Inflammatory macrophage treated with lipopolysaccharide for 4 hours (primary cell): ENCODE measurements around the gene KCNE1.
A peak's percentile ranks its signal among the peaks of the same experiment; 100 is the strongest.
"Not testable (repeated sequence)": the region's sequence is repeated elsewhere in the genome, so short reads cannot be mapped to it uniquely, and the experiment has no call there.

Source experiments
- DNase-seq: peaks from one replicate; pipeline ENCODE4 v3.0.0-alpha.2; 2020

Gene KCNE1

GRCh38 chr21:34511787-34512455, at the start of gene KCNE1:
Gene KCNE1, minus strand, starts transcription at chr21:34512210. Its CDS starts 62,576 bp downstream, at chr21:34449634.
- peak; percentile 99 for DNase-seq

DNA sequence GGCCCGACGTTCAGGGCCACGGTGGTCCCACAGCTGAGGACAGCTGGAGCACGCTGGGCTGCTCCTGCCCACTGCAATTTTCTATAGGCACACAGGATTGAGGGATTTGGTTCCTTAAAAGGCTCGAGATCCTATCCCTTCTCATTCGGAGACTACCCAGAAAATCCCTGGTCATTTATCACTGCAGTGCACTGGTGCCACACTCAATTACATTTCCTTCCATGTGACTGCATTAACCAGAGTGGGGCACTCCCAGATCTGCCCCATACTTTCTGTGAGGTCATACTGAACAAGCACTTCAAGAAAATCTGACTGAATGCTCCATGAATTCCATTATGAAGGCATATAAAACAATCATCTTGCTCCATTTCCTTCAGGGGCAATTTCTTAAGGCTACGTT, 49.8 kb upstream of the KCNE1 start:
- DNase-seq: peak; percentile 57

DNA sequence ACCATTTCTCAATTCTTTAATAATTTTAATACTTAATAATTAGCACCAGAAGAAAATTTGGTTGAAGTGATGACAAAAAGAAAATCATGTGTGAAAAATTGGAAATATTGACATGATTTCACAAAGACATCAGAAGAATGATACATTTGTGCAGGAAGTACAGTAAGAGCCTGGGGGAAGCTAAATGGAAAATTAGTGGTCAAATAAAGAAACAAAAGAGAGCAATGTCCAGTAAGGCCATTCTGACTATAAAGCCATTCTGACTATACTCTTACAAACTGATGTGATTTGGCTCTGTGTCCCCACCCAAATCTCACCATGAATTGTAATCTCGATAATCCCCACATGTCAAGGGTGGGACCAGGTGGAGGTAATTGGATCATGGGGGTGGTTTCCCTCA, 48.6 kb upstream of the KCNE1 start:
- no peak for DNase-seq

DNA sequence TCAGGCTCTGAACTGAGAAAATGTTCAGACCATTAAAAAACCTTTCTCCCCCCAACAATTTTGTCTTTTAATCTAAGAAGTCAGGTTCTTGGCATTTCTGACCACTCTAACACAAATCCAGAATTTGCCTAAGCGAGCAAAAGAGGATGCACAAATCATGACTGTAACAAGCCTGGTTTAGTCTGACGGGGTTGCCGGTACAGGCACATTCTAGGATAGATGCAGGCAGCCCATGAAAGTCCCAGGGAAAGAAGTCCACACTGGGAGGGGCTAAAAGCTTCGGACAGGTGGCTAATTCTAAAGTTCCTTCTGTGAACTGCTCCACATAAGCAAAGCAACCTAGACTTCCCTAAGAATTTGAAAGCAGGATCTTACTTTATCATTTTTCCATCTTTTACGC, 48.0 kb upstream of the KCNE1 start:
- no peak for DNase-seq

- DNase-seq: no peak
Observed at GRCh38 chr21:34559089-34559631, 47.1 kb upstream of the KCNE1 start.

DNA sequence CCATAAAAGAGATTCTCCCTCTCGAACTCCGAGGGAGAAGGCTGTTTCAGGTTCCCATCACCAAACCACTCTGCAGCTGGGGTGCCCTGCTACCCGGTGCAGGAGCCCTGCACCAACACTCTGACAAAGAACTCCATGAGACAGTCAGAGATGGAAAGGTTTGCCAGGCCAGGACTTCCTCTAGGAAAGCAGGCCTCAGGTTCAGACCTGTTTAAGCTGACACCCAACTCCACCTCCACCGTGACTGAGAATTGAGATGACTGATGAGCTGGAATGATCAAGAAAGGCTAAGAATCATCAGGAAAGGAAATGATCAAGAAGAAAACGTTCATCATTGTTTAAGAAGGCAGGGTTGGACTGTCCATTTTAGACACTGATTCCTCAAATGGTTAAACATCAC, 46.2 kb upstream of the KCNE1 start:
- no peak for DNase-seq

- no peak for DNase-seq
Observed at GRCh38 chr21:34557261-34557660, 45.3 kb upstream of the KCNE1 start.

- DNase-seq: not testable (repeated sequence)
Observed at GRCh38 chr21:34554670-34555069, 42.7 kb upstream of the KCNE1 start.

- DNase-seq: no peak
Observed at GRCh38 chr21:34554227-34554626, 42.2 kb upstream of the KCNE1 start.

DNA sequence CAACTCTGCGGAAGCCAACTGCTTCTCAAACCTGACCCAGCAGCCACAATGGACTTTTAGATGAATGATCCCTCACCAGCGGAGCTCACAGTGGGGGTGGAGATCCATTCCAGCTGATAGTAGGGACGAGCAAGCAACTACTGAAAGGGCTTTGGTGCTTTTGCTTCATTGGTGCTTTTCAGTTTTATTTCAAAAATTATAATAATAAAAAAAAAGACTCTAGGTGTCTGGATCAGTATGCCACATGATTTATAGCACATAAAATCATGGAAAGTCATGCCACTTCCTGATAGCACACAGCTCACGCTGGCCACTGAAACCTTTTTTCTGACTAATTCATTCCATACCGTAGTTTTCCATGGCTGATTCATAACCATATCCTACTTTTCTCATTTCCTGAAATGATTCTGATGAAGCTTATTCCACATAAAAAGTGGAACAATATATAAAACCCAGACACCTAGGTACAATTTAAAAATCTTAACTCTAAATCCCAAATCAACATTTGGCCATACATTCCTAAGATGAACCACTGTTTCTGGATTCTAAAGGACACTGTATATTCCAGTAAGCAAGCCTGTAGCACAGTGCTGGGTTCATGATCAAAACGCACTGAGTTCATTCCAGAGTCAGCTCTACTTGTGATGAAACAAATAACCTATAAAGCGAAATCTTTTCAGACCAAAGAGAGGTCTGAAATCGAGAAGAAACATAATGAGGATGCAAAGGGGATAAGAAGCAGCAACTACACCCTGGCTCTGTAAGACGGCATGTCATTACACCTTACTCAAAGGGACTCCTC, 41.3 kb upstream of the KCNE1 start:
- DNase-seq: peak; percentile 34

GRCh38 chr21:34552360-34553098, 40.5 kb upstream of the KCNE1 start:
- DNase-seq: no peak

DNA sequence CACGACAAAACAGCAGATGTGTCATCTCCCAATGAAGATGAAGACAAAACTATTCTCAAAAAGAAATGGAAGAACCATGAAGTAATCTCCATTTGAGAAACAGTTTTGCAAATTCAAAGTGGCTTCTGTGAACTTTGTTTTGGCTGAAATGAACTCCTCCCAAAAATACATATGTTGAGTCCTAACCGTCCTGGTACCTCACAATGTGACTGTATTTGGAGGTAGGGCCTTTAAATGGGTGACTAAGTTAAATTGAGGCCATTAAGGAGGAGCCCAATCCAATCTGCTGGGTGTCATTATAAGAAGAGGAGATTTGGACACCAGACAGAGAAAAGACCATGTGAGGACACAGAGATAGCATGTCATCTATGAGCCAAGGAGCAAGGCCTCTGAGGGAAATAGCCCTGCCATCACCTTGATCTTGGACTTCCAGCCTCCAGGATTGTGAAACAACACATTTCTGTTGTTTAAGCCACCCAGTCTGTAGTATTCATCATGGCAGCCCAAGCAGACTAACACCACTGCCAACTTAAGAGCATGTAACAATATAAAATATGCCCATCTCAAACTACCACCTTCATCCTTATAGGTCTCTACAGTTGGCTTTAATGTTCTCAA, 38.3 kb upstream of the KCNE1 start:
- DNase-seq: no peak

DNA sequence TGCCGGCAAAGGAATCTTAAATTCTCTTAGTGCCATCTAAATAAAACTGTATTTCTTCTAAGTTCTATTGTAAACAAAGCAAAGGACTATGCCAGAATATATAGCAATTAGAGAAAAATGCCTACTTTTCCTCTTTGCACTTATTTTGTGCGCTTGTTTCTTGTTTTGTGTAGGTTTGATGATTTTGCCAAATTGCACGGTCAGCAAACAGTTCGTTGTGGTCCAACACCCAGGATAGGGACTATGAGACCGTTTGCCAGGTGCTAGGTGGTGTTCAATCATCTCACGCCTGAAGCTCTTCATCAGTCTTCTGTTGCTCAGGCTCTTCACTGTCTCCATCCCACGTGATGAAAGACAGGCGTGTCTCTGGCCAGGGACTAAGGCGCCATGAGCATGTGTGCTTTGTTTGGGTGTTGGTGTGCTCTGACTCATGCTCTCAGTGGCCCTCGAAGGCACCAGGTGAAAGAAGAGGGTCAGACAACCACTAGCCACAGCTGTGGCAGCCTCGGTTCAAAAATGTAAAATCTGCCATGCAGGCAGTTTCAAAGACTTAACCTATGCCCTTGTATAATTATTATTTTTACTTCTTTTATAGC, 36.9 kb upstream of the KCNE1 start:
- DNase-seq: no peak

- DNase-seq: peak; percentile 63
Observed at GRCh38 chr21:34546542-34546941, 34.5 kb upstream of the KCNE1 start.

DNA sequence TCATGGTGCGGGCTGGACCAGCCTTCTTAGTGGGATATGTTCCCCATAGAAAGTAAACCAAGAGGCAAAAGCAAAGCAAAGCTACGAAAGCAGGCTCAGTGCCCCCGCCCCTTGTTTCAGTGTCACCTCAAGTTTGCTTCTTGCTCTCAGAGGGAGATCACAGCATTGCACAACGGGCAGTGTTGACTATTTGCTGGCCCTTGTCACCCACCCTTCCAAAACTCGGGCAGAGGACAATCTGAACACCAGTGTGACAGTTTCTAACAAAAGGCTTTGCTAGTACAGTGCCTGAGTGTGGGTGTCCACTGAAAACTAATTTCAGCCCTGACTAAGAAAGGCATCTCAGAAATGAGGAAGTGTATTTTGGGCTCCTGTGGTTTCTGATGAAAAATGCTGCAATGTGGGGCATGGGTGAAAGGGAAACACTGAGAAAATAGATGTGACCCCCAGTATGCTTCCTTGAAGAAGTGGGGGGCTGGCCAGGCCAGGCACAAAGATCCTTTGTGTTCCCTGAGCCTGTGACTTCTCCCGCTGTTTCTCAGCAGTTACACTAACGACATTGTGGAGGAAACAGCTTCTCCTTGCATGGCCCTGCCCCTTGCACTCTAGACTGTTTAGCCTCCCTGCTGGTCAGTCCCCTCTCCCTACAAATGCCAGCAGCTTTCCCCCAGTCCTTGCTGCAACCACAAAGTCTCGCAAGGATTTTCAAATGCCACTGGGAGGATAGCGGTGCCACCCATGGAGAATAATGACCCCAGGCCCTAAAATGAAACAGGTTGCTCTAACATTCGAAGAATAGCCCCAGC, 33.3 kb upstream of the KCNE1 start:
- peak; percentile 98 for DNase-seq

- DNase-seq: peak; percentile 77
Observed at GRCh38 chr21:34544032-34544496, 32.1 kb upstream of the KCNE1 start.

- no peak for DNase-seq
Observed at GRCh38 chr21:34543017-34543416, 31.0 kb upstream of the KCNE1 start.

DNA sequence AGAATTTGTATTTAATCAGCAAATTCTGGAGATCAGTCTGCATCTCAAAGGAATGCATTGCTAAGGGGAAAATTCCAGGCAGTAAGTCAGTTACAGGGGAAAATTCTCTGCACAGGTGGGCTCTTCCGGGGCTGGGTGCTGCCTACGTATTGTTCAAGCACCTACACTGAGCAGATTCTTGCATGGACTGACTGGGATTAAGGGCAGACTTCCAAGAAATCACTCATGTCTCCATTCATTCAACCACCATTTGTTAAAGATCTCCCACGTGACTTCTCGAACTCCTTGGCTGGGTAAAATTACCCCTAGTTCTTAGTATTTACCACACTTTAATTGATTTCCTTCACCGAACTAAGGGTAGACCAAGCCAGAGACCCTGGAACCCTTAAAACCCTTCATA, 28.2 kb upstream of the KCNE1 start:
- no peak for DNase-seq

GRCh38 chr21:34537838-34538237, 25.8 kb upstream of the KCNE1 start:
- peak; percentile 88 for DNase-seq

DNA sequence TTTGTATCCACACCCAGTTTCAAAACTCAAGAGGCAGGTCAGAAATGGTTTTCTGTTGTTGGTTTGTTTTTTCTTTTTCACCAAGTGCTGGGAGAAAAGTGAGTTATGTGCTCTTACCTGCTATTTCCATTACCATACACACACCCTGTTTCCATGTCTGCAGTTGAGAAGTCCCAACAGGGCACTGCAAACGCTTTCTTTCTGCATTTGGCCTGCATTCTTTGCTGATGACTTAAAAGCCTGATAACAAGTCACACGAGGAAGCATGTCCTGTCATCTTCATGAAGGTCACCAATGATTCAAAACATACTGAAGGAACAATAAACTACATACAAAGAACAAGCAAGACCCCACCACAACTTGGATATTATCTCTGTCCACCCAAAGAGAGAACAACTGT, 24.8 kb upstream of the KCNE1 start:
- no peak for DNase-seq

- no peak for DNase-seq
Observed at GRCh38 chr21:34536311-34536710, 24.3 kb upstream of the KCNE1 start.

DNA sequence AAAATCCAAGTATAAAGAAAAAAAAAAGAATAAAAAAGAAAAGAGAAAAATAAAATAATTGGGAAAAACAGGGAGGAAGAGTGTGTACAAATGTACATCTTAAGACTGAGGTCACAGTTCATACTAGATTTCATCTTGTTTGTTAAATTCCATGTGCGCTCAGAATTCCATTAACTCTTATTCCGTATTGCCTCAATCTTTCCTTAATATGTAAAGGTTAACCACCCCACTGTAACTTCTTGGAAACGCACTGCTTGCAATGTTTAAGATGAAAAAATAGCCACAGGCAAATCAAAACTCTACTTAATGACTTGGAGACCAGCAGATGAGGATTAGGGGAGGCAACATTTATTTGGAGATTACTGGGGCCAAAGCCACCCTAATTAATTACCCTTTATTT, 23.9 kb upstream of the KCNE1 start:
- DNase-seq: no peak
